Endodermal cell (in vitro differentiated cells): ENCODE data around the gene DOCK7. TPM values are rescaled to one million over a fixed set of nuclear protein-coding genes. Genes with fewer than 3 reads are reported as not detected.

ENCODE experiments used
- DNase-seq: peaks from one replicate; pipeline ENCODE4 v3.0.0-alpha.2; 2017
- H3K27ac ChIP-seq: 2 replicates; pipeline ENCODE4 v1.5.1; 2013; ENCODE audit warnings: mild to moderate bottlenecking, low read depth, low read length, moderate library complexity
- H3K27me3 ChIP-seq: 2 replicates; pipeline ENCODE4 v1.6.1; 2013; ENCODE audit warnings: mild to moderate bottlenecking, low read length, moderate library complexity; ENCODE audit not compliant: insufficient read depth, control insufficient read depth, poor library complexity, severe bottlenecking
- H3K36me3 ChIP-seq: 2 replicates; pipeline ENCODE4 v1.7.0; 2013; ENCODE audit warnings: mild to moderate bottlenecking, low read length, moderate library complexity; ENCODE audit not compliant: control insufficient read depth, insufficient read depth
- H3K4me1 ChIP-seq: one replicate; pipeline ENCODE4 v1.7.0; 2013; ENCODE audit warnings: low read length; ENCODE audit not compliant: control insufficient read depth, insufficient read depth
- H3K4me3 ChIP-seq: 2 replicates; pipeline ENCODE4 v1.5.1; 2013; ENCODE audit warnings: mild to moderate bottlenecking, low read length, moderate library complexity
- H3K9ac ChIP-seq: 2 replicates; pipeline ENCODE4 v1.6.1; 2013; ENCODE audit warnings: mild to moderate bottlenecking, low read length, moderate library complexity; ENCODE audit not compliant: poor library complexity, severe bottlenecking; ENCODE audit errors: extremely low read depth
- H3K9me3 ChIP-seq: 2 replicates; pipeline ENCODE4 v1.6.1; 2013; ENCODE audit warnings: mild to moderate bottlenecking, low read length, moderate library complexity; ENCODE audit not compliant: control insufficient read depth
- H3K27ac Mint-ChIP-seq: 2 replicates; pipeline ENCODE4 v1.8.0; 2020; ENCODE audit warnings: mixed read lengths
- H3K27me3 Mint-ChIP-seq: 2 replicates; pipeline ENCODE4 v1.8.0; 2021; ENCODE audit warnings: mild to moderate bottlenecking, mixed read lengths; ENCODE audit not compliant: insufficient read depth
- H3K36me3 Mint-ChIP-seq: 2 replicates; pipeline ENCODE4 v1.8.0; 2020; ENCODE audit warnings: low read depth, mixed read lengths
- H3K4me1 Mint-ChIP-seq: 2 replicates; pipeline ENCODE4 v1.8.0; 2020; ENCODE audit warnings: mixed read lengths
- H3K4me3 Mint-ChIP-seq: 2 replicates; pipeline ENCODE4 v1.8.0; 2020; ENCODE audit warnings: mild to moderate bottlenecking, moderate library complexity, mixed read lengths
- H3K9me3 Mint-ChIP-seq: 2 replicates; pipeline ENCODE4 v1.8.0; 2020; ENCODE audit warnings: mild to moderate bottlenecking, mixed read lengths
- WGBS, 2 experiments: methylation state at CpG; one replicate each; pipeline versions ENCODE4 v1.1.5 to v1.1.7; 2013; ENCODE audit warnings: missing lambda C conversion rate in 2 of 2, mixed read lengths in 1 of 2; ENCODE audit not compliant: insufficient coverage in 1 of 2, insufficient read length in 1 of 2; 5-methylcytosine and 5-hydroxymethylcytosine counted together
- total RNA-seq, 2 donors: library from RNA; stranded (reverse); fragmentation: NEBNext Ultra II Directional in 1 of 2; extraction: Animal tissue kit (Norgen Biotek cat#: 25700) in 1 of 2; gene quantifications; 2 replicates in 1 of 2; 3 replicates in 1 of 2; pipeline ENCODE4 v1.2.1, GENCODE V29; 2021
- TF ChIP-seq, protein P1 (sequence below): fragments of 200-600 bp; sonication (generic); conservative IDR thresholded peaks from 2 replicates; pipeline ENCODE4 v1.5.0; 2021; ENCODE audit warnings: antibody characterized with exemption, mild to moderate bottlenecking

The DOCK7 gene
- total RNA-seq, 2 donors from 2014 or later: 66.8 to 72.8 TPM

- peaks cover 47% of the 10 kb centered on the region for H3K36me3 Mint-ChIP-seq
Observed at GRCh38 chr1:62494137-62494536, 194.0 kb downstream of the DOCK7 start.

GRCh38 chr1:62493656-62494055 lies 194.5 kb downstream of the DOCK7 start:
- Mint-ChIP-seq H3K36me3 (peaks cover 49% of the 10 kb centered on the region), H3K27me3 (no peaks in the 10 kb centered on the region), H3K4me3 (no peak overlapping the region), H3K9me3 (no peaks in the 10 kb centered on the region), H3K4me1 (no peaks in the 10 kb centered on the region), H3K27ac (no peak overlapping the region)
- no peak overlapping the region for H3K9ac ChIP-seq
- no peaks in the 10 kb centered on the region for H3K27me3 ChIP-seq
- DNase-seq: no peak
- no peaks in the 10 kb centered on the region for H3K9me3 ChIP-seq
- WGBS, 2 experiments: 84% methylated on average over 3 of the region's 3 CpGs; no CpG with 5 or more reads in 1 of the 2 experiments
- no peak overlapping the region for H3K4me3 ChIP-seq
- peaks cover 50% of the 10 kb centered on the region for H3K36me3 ChIP-seq
- H3K27ac ChIP-seq: no peak overlapping the region
- TF ChIP-seq, protein P1, sequence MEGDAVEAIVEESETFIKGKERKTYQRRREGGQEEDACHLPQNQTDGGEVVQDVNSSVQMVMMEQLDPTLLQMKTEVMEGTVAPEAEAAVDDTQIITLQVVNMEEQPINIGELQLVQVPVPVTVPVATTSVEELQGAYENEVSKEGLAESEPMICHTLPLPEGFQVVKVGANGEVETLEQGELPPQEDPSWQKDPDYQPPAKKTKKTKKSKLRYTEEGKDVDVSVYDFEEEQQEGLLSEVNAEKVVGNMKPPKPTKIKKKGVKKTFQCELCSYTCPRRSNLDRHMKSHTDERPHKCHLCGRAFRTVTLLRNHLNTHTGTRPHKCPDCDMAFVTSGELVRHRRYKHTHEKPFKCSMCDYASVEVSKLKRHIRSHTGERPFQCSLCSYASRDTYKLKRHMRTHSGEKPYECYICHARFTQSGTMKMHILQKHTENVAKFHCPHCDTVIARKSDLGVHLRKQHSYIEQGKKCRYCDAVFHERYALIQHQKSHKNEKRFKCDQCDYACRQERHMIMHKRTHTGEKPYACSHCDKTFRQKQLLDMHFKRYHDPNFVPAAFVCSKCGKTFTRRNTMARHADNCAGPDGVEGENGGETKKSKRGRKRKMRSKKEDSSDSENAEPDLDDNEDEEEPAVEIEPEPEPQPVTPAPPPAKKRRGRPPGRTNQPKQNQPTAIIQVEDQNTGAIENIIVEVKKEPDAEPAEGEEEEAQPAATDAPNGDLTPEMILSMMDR: no peak
- no peaks in the 10 kb centered on the region for H3K4me1 ChIP-seq

More at GRCh38 chr1:62494137-62494536, 194.0 kb downstream of the DOCK7 start:
- TF ChIP-seq, protein P1: no peak
- Histone ChIP-seq H3K27me3 (no peaks in the 10 kb centered on the region), H3K9ac (no peak overlapping the region), H3K36me3 (peaks cover 46% of the 10 kb centered on the region), H3K9me3 (no peaks in the 10 kb centered on the region), H3K4me3 (no peak overlapping the region), H3K4me1 (no peaks in the 10 kb centered on the region), H3K27ac (no peak overlapping the region)
- Mint-ChIP-seq H3K9me3 (no peaks in the 10 kb centered on the region), H3K27ac (no peak overlapping the region), H3K4me1 (no peaks in the 10 kb centered on the region), H3K27me3 (no peaks in the 10 kb centered on the region), H3K4me3 (no peak overlapping the region)
- no peak for DNase-seq
- 93 to 96% methylated on average over 3 to 4 of the region's 4 CpGs for WGBS, 2 experiments

- Histone ChIP-seq H3K4me3 (no peak overlapping the region), H3K27me3 (no peaks in the 10 kb centered on the region), H3K9ac (no peak overlapping the region), H3K4me1 (no peaks in the 10 kb centered on the region), H3K27ac (no peak overlapping the region), H3K36me3 (peaks cover 52% of the 10 kb centered on the region), H3K9me3 (no peaks in the 10 kb centered on the region)
- TF ChIP-seq, protein P1: no peak
- H3K4me1 Mint-ChIP-seq: peaks cover 4% of the 10 kb centered on the region
- H3K36me3 Mint-ChIP-seq: peaks cover 47% of the 10 kb centered on the region
- H3K4me3 Mint-ChIP-seq: no peak overlapping the region
- no peak for DNase-seq
- 96 to 100% methylated on average over 1 to 2 of the region's 2 CpGs for WGBS, 2 experiments
- H3K9me3 Mint-ChIP-seq: no peaks in the 10 kb centered on the region
- H3K27me3 Mint-ChIP-seq: no peaks in the 10 kb centered on the region
- H3K27ac Mint-ChIP-seq: no peak overlapping the region
Observed at GRCh38 chr1:62492521-62492920, 195.7 kb downstream of the DOCK7 start.
